Karpas-422 (cell line): ENCODE data around the gene DAP. TPM values are rescaled to one million over a fixed set of nuclear protein-coding genes. Genes with fewer than 3 reads are reported as not detected.
"Not testable (repeated sequence)": the region's sequence is repeated elsewhere in the genome, so short reads cannot be mapped to it uniquely, and the experiment has no call there.

Source experiments
- DNase-seq: peaks from one replicate; pipeline ENCODE4 v3.0.0-alpha.2; 2015
- H2AFZ ChIP-seq: fragments of 200-600 bp; sonication (generic); 2 replicates; pipeline ENCODE4 v1.6.1; 2014; ENCODE audit warnings: antibody characterized with exemption, low read length, mixed read lengths
- H3K27ac ChIP-seq: fragments of 200-600 bp; sonication (generic); 2 replicates; pipeline ENCODE4 v1.5.1; 2014; ENCODE audit warnings: mild to moderate bottlenecking, low read length, moderate library complexity
- H3K27me3 ChIP-seq: fragments of 200-600 bp; sonication (generic); 2 replicates; pipeline ENCODE4 v1.6.1; 2014; ENCODE audit warnings: low read length, mixed read lengths
- H3K36me3 ChIP-seq: fragments of 200-600 bp; sonication (generic); 2 replicates; pipeline ENCODE4 v1.6.1; 2014; ENCODE audit warnings: low read length, mixed read lengths; ENCODE audit not compliant: insufficient read depth
- H3K4me1 ChIP-seq: fragments of 200-600 bp; sonication (generic); 2 replicates; pipeline ENCODE4 v1.6.1; 2014; ENCODE audit warnings: mild to moderate bottlenecking, low read length, mixed read lengths
- H3K4me2 ChIP-seq: fragments of 200-600 bp; sonication (generic); 2 replicates; pipeline ENCODE4 v1.6.1; 2014; ENCODE audit warnings: low read length, low read depth, mild to moderate bottlenecking; ENCODE audit not compliant: poor library complexity, severe bottlenecking
- H3K4me3 ChIP-seq: fragments of 200-600 bp; sonication (generic); 2 replicates; pipeline ENCODE4 v1.5.1; 2014; ENCODE audit warnings: mild to moderate bottlenecking, antibody characterized with exemption, low read length, mixed read lengths
- H3K79me2 ChIP-seq: fragments of 200-600 bp; sonication (generic); 2 replicates; pipeline ENCODE4 v1.6.1; 2014; ENCODE audit warnings: mild to moderate bottlenecking, low read length, mixed read lengths
- H3K9ac ChIP-seq: fragments of 200-600 bp; sonication (generic); 2 replicates; pipeline ENCODE4 v1.6.0; 2014; ENCODE audit warnings: low read length
- H3K9me2 ChIP-seq: fragments of 200-600 bp; sonication (generic), shearing (Covaris generic); replicated peaks from 2 replicates; pipeline ENCODE4 v1.6.0; 2014; ENCODE audit warnings: mild to moderate bottlenecking, low read length, moderate library complexity; ENCODE audit not compliant: insufficient read depth
- H3K9me3 ChIP-seq: fragments of 300-700, 200-600 bp; sonication (generic); 2 replicates; pipeline ENCODE4 v1.6.1; 2014; ENCODE audit warnings: low read length, mixed read lengths
- H4K20me1 ChIP-seq: fragments of 200-600 bp; sonication (generic); 2 replicates; pipeline ENCODE4 v1.6.1; 2014; ENCODE audit warnings: mild to moderate bottlenecking, antibody characterized with exemption, low read length, low read depth; ENCODE audit not compliant: insufficient read depth
- total RNA-seq: library from RNA; depleted of rRNA; stranded (reverse); fragments of >200 nt; shearing (Covaris generic); gene quantifications from 2 replicates; pipeline ENCODE4 v1.2.3, GENCODE V29; 2014; ENCODE audit warnings: low replicate concordance

The DAP gene
- total RNA-seq, 1 experiment from 2014 or later: 42.6 TPM

DNA sequence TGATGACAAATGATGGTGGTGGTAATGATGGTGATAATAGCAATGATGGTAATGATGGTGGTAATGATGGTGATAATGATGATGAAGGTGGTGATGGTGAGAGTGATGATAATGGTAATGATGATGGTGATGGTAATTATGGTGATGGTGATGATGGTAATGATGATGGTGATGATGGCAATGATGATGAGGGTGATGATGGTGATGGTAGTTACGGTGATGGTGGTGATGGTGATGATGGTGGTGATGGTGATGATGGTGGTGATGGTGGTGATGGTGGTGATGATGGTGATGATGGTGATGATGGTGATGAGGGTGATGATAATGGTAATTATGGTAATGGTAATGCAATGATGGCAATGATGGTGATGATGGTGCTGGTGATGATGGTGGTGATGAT lies 91.1 kb downstream of the DAP start:
- no peak overlapping the region for H3K27ac ChIP-seq
- no peaks in the 10 kb centered on the region for H3K9me2 ChIP-seq
- H3K79me2 ChIP-seq: no peaks in the 10 kb centered on the region
- H3K4me1 ChIP-seq: no peaks in the 10 kb centered on the region
- H3K4me2 ChIP-seq: no peak overlapping the region
- no peaks in the 10 kb centered on the region for H4K20me1 ChIP-seq
- H3K9me3 ChIP-seq: no peaks in the 10 kb centered on the region
- no peak overlapping the region for H3K9ac ChIP-seq
- H3K4me3 ChIP-seq: no peak overlapping the region
- no peaks in the 10 kb centered on the region for H3K36me3 ChIP-seq
- H2AFZ ChIP-seq: no peak overlapping the region
- DNase-seq: no peak
- H3K27me3 ChIP-seq: no peaks in the 10 kb centered on the region

- no peak for DNase-seq
These were observed 92.3 kb downstream of the DAP start for GRCh38 chr5:10668697-10669096.

DNA sequence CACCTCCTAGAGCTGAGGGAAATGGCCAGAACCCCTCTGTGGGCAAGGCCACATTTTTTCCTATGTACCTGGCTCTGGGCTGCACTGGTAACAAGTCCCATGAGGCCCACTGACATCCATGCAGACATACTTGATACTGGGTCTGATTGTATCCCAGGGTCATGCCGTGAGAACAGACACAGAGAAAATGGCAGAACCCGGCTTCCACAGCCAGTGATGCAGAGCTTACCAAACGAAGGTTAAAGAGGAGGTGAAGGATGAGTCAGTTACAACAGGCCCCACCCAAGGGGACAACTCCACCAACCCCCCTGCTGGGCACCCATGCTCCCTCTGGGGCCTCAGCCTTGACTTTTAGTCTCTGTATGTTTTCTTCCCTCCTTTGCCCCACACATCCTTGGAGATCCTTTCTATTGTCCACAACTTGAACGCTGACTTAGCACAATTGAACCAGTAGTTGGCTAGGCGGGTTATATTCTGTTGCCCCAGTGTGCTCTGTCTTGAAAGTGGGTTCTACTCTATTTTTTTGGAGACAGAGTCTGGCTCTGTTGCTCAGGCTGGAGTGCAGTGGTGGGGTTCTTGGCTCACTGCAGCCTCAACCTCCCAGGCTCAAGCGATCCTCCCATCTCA lies 93.5 kb downstream of the DAP start:
- DNase-seq: no peak
- H3K9ac ChIP-seq: no peak overlapping the region
- no peaks in the 10 kb centered on the region for H3K36me3 ChIP-seq
- H3K27me3 ChIP-seq: no peaks in the 10 kb centered on the region
- no peak overlapping the region for H3K27ac ChIP-seq
- H4K20me1 ChIP-seq: no peaks in the 10 kb centered on the region
- no peak overlapping the region for H3K4me3 ChIP-seq
- H3K9me2 ChIP-seq: no peaks in the 10 kb centered on the region
- H3K4me2 ChIP-seq: no peak overlapping the region
- no peaks in the 10 kb centered on the region for H3K9me3 ChIP-seq
- no peak overlapping the region for H2AFZ ChIP-seq
- H3K4me1 ChIP-seq: no peaks in the 10 kb centered on the region
- H3K79me2 ChIP-seq: no peaks in the 10 kb centered on the region

More at GRCh38 chr5:10668697-10669096, 92.3 kb downstream of the DAP start:
- no peak overlapping the region for H3K9ac ChIP-seq
- no peak overlapping the region for H3K27ac ChIP-seq
- H3K36me3 ChIP-seq: no peaks in the 10 kb centered on the region
- H4K20me1 ChIP-seq: no peaks in the 10 kb centered on the region
- no peak overlapping the region for H3K4me2 ChIP-seq
- H3K4me3 ChIP-seq: no peak overlapping the region
- no peaks in the 10 kb centered on the region for H3K79me2 ChIP-seq
- no peaks in the 10 kb centered on the region for H3K9me3 ChIP-seq
- no peaks in the 10 kb centered on the region for H3K4me1 ChIP-seq
- no peaks in the 10 kb centered on the region for H3K27me3 ChIP-seq
- H2AFZ ChIP-seq: no peak overlapping the region
- no peaks in the 10 kb centered on the region for H3K9me2 ChIP-seq

DNA sequence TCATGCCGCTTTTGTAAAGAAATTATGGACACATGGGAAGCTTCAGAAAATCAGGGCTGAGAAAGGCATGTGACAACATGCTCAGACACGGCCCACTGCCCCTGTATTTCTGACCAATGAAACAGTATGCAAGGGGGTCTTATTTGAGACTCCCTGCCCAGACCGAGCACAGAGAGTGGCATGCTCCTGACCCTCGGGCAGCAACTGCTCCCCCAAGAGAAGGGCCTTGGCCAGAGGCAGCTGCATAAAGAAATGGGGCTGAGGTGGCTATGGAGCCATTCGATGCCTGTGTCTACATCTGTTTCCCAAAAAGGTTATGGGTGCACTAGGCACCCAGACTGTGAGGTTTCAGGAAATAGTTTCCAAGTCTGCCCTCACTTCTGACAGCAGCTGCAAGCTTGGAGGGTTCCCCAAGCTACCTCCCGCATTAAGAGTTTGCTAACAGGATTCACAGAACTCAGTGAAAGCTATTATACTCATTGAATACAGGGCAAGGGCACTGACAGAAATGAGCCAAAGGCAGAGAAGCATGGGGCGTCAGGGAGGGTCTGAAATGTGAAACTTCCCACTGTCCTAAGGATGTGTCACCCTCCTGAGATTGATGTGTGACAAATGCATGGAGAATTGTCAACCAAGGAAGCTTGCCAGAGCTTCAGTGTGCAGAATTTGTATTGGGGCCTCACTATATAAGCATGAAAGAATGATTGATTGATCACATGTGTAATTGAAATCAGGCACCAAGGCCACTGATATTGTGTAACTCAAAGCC lies 94.3 kb downstream of the DAP start:
- Histone ChIP-seq H3K9ac (no peak overlapping the region), H3K79me2 (no peaks in the 10 kb centered on the region), H3K36me3 (no peaks in the 10 kb centered on the region), H3K9me3 (no peaks in the 10 kb centered on the region), H3K27ac (no peak overlapping the region), H4K20me1 (no peaks in the 10 kb centered on the region), H3K9me2 (no peaks in the 10 kb centered on the region), H2AFZ (no peak overlapping the region), H3K27me3 (no peaks in the 10 kb centered on the region), H3K4me3 (no peak overlapping the region), H3K4me2 (no peak overlapping the region), H3K4me1 (no peaks in the 10 kb centered on the region)
- no peak for DNase-seq

- no peaks in the 10 kb centered on the region for H3K79me2 ChIP-seq
- DNase-seq: no peak
- no peak overlapping the region for H3K4me2 ChIP-seq
- no peaks in the 10 kb centered on the region for H3K36me3 ChIP-seq
- H3K9me3 ChIP-seq: no peaks in the 10 kb centered on the region
- no peaks in the 10 kb centered on the region for H3K4me1 ChIP-seq
- H3K27ac ChIP-seq: no peak overlapping the region
- H3K4me3 ChIP-seq: no peak overlapping the region
- H4K20me1 ChIP-seq: no peaks in the 10 kb centered on the region
- no peak overlapping the region for H2AFZ ChIP-seq
- no peak overlapping the region for H3K9ac ChIP-seq
- H3K9me2 ChIP-seq: no peaks in the 10 kb centered on the region
- H3K27me3 ChIP-seq: no peaks in the 10 kb centered on the region
These were observed 95.2 kb downstream of the DAP start for GRCh38 chr5:10665799-10666198.

GRCh38 chr5:10664180-10664769 lies 96.8 kb downstream of the DAP start:
- H3K4me3 ChIP-seq, H3K9me3 ChIP-seq, H3K9me2 ChIP-seq, H2AFZ ChIP-seq, DNase-seq, H3K27ac ChIP-seq, H3K79me2 ChIP-seq, H3K36me3 ChIP-seq, H3K9ac ChIP-seq, H4K20me1 ChIP-seq, H3K4me2 ChIP-seq, H3K4me1 ChIP-seq, H3K27me3 ChIP-seq: not testable (repeated sequence)

DNA sequence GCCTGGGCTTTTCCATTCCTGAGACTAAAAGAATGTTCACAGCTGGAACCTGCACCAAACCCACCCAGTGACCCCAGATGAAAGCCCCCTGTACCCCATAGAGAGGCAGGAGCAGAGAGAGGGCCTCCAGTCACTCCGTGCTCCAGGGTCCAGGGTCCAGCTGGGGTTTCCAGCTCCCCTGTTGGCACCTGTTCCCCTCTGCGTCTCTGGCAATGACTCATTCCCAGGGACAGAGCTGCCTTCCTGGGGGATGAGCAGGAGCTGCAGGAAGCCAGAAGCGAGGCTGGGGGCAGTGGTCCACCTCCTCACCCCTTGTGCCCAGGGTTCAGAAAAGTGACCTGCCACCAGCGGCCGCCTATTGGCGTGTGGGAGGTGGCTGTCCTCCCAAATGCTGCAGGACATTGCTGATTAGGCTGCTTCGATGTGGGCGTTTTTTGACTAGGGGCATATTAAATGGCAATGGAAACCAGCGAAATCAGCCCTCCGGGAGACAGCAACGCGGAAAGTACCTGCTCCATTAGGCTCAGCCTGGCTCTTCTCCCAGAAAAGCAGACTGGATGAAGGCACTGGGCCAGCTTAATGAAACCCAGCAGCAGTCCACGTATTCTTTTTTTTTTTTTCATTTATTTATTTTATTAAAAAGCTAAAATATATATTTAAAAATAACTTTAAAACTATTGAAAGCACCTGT lies 97.4 kb downstream of the DAP start:
- H3K4me1 ChIP-seq: no peaks in the 10 kb centered on the region
- no peak for DNase-seq
- no peak overlapping the region for H3K4me2 ChIP-seq
- H3K9ac ChIP-seq: no peak overlapping the region
- H3K27me3 ChIP-seq: no peaks in the 10 kb centered on the region
- no peaks in the 10 kb centered on the region for H3K36me3 ChIP-seq
- H2AFZ ChIP-seq: no peak overlapping the region
- no peak overlapping the region for H3K4me3 ChIP-seq
- no peak overlapping the region for H3K27ac ChIP-seq
- no peaks in the 10 kb centered on the region for H4K20me1 ChIP-seq
- no peaks in the 10 kb centered on the region for H3K9me3 ChIP-seq
- H3K79me2 ChIP-seq: no peaks in the 10 kb centered on the region
- no peaks in the 10 kb centered on the region for H3K9me2 ChIP-seq
